GM23338 (cell line): Measurements from ENCODE around the gene CALM1. TPM values are rescaled to one million over a fixed set of nuclear protein-coding genes. Genes with fewer than 3 reads are reported as not detected.

Experiments used
- ATAC-seq: fragments of 200-7000 bp; cut with Tn5 transposase; 3 replicates; pipeline ENCODE4 v1.9.1; 2020
- DNase-seq: peaks from one replicate; pipeline ENCODE4 v3.0.0-alpha.2; 2015; ENCODE audit warnings: low spot score
- H2AFZ ChIP-seq: fragments of 200-600 bp; sonication (generic); 2 replicates; pipeline ENCODE4 v1.8.0; 2016; ENCODE audit warnings: antibody characterized with exemption, mild to moderate bottlenecking, moderate library complexity
- H3F3A ChIP-seq: fragments of 200-600 bp; sonication (generic); replicated peaks from 2 replicates; pipeline ENCODE4 v1.8.0; 2017; ENCODE audit warnings: antibody characterized with exemption, mixed run types, low read depth
- H3K27ac ChIP-seq: fragments of 200-600 bp; sonication (generic); 2 replicates; pipeline ENCODE4 v1.6.1; 2016; ENCODE audit warnings: low read depth
- H3K27me3 ChIP-seq: fragments of 200-600 bp; sonication (generic); 2 replicates; pipeline ENCODE4 v1.8.0; 2016; ENCODE audit warnings: mild to moderate bottlenecking, mixed run types, moderate library complexity; ENCODE audit not compliant: insufficient read depth
- H3K36me3 ChIP-seq: fragments of 200-600 bp; sonication (generic); 2 replicates; pipeline ENCODE4 v1.8.0; 2016; ENCODE audit warnings: mild to moderate bottlenecking; ENCODE audit not compliant: insufficient read depth
- H3K4me1 ChIP-seq: fragments of 200-600 bp; sonication (generic); 2 replicates; pipeline ENCODE4 v1.8.0; 2016; ENCODE audit warnings: mild to moderate bottlenecking, moderate library complexity; ENCODE audit not compliant: insufficient read depth
- H3K4me2 ChIP-seq: fragments of 200-600 bp; sonication (generic); 2 replicates; pipeline ENCODE4 v1.7.1; 2017; ENCODE audit warnings: mixed run types
- H3K4me3 ChIP-seq: fragments of 200-600 bp; sonication (generic); 2 replicates; pipeline ENCODE4 v1.6.1; 2016; ENCODE audit warnings: mixed run types
- H3K79me2 ChIP-seq: fragments of 200-600 bp; sonication (generic); replicated peaks from 2 replicates; pipeline ENCODE4 v1.8.0; 2017; ENCODE audit warnings: mild to moderate bottlenecking; ENCODE audit not compliant: insufficient read depth
- H3K9me2 ChIP-seq: fragments of 200-600 bp; sonication (generic); 2 replicates; pipeline ENCODE4 v1.8.0; 2017; ENCODE audit not compliant: insufficient read depth
- H4K20me1 ChIP-seq: fragments of 200-600 bp; sonication (generic); replicated peaks from 2 replicates; pipeline ENCODE4 v1.8.0; 2017; ENCODE audit warnings: mild to moderate bottlenecking; ENCODE audit not compliant: insufficient read depth
- H3K27ac Mint-ChIP-seq: 2 replicates; pipeline ENCODE4 v1.8.0; 2020; ENCODE audit warnings: inconsistent platforms, mild to moderate bottlenecking, moderate library complexity, mixed read lengths
- H3K27me3 Mint-ChIP-seq: 3 replicates; pipeline ENCODE4 v1.8.0; 2022; ENCODE audit warnings: low read depth, mild to moderate bottlenecking, moderate library complexity, mixed read lengths, inconsistent platforms; ENCODE audit not compliant: insufficient read depth, poor library complexity
- H3K36me3 Mint-ChIP-seq: 3 replicates; pipeline ENCODE4 v1.8.0; 2021; ENCODE audit warnings: low read depth, mild to moderate bottlenecking, inconsistent platforms, moderate library complexity, mixed read lengths
- H3K4me1 Mint-ChIP-seq: 3 replicates; pipeline ENCODE4 v1.8.0; 2020; ENCODE audit warnings: mild to moderate bottlenecking, inconsistent platforms, mixed read lengths
- H3K4me3 Mint-ChIP-seq: 3 replicates; pipeline ENCODE4 v1.8.0; 2021; ENCODE audit warnings: moderate library complexity, mild to moderate bottlenecking, inconsistent platforms, mixed read lengths
- H3K9me3 Mint-ChIP-seq: 3 replicates; pipeline ENCODE4 v1.8.0; 2020; ENCODE audit warnings: moderate library complexity, mild to moderate bottlenecking, inconsistent platforms, mixed read lengths
- CREB1 ChIP-seq: fragments of 250-450 bp; sonication (Bioruptor Pico); IDR thresholded peaks from 2 replicates; pipeline ENCODE4 v1.5.0; 2020; ENCODE audit warnings: low read depth, mild to moderate bottlenecking, moderate library complexity
- ETS1 ChIP-seq: IDR thresholded peaks from 2 replicates; pipeline ENCODE4 v1.6.1; 2016; ENCODE audit warnings: antibody characterized with exemption
- EZH2phosphoT487 ChIP-seq: fragments of 200-600 bp; sonication (generic); IDR thresholded peaks from one replicate; pipeline ENCODE4 v1.8.1; 2018; ENCODE audit warnings: antibody characterized with exemption; ENCODE audit not compliant: unreplicated experiment
- JUNB ChIP-seq: IDR thresholded peaks from one replicate; pipeline ENCODE4 v1.6.1; 2016; ENCODE audit warnings: antibody characterized with exemption; ENCODE audit not compliant: unreplicated experiment
- NANOG ChIP-seq: IDR thresholded peaks from 2 replicates; pipeline ENCODE4 v1.6.1; 2016; ENCODE audit warnings: antibody characterized with exemption, borderline replicate concordance
- POLR2AphosphoS5 ChIP-seq: IDR thresholded peaks from 2 replicates; pipeline ENCODE4 v1.6.1; 2016; ENCODE audit warnings: antibody characterized with exemption, low read depth
- REST ChIP-seq: IDR thresholded peaks from one replicate; pipeline ENCODE4 v1.6.1; 2018; ENCODE audit warnings: antibody characterized with exemption; ENCODE audit not compliant: unreplicated experiment
- STAT1 ChIP-seq: IDR thresholded peaks from one replicate; pipeline ENCODE4 v1.6.1; 2016; ENCODE audit warnings: antibody characterized with exemption; ENCODE audit not compliant: unreplicated experiment
- ZNF114 ChIP-seq: fragments of 250-450 bp; sonication (Bioruptor Pico); IDR thresholded peaks from 2 replicates; pipeline ENCODE4 v1.5.0; 2020; ENCODE audit warnings: mild to moderate bottlenecking, moderate library complexity
- ZNF462 ChIP-seq: fragments of 250-450 bp; sonication (Bioruptor Pico); IDR thresholded peaks from 2 replicates; pipeline ENCODE4 v1.5.0; 2020; ENCODE audit warnings: mild to moderate bottlenecking, moderate library complexity
- polyA plus RNA-seq: library from polyadenylated mRNA; unstranded; fragments of >200 nt; fragmentation: Nextera tagmentation; extraction: Ambion mirVana; gene quantifications from 2 replicates; pipeline ENCODE4 v1.2.1, GENCODE V29; 2016
- total RNA-seq: library from RNA; depleted of rRNA; stranded (reverse); fragments of >200 nt; shearing (Covaris generic); gene quantifications from 2 replicates; pipeline ENCODE4 v1.2.3, GENCODE V29; 2014

The CALM1 gene
- total and polyA plus RNA-seq, 2 experiments from 2014 or later, result 308 to 2,024 TPM

- no peak for TF ChIP-seq ZNF462 (CRISPR knock-in tag)
- TF ChIP-seq ETS1, result no peak
- no peak for TF ChIP-seq STAT1
- no peak for TF ChIP-seq POLR2AphosphoS5
These were observed 22.0 kb upstream of the CALM1 start (continued) for GRCh38 chr14:90374813-90375212.

- no peaks in the 10 kb centered on the region for H3F3A ChIP-seq
- no peaks in the 10 kb centered on the region for H4K20me1 ChIP-seq
- H3K36me3 ChIP-seq, result no peaks in the 10 kb centered on the region
- no peak overlapping the region for H3K27ac Mint-ChIP-seq
- H3K4me2 ChIP-seq, result no peak overlapping the region
- ATAC-seq, result no peak
- H3K4me1 ChIP-seq, result no peaks in the 10 kb centered on the region
- no peaks in the 10 kb centered on the region for H3K4me1 Mint-ChIP-seq
- H3K79me2 ChIP-seq, result no peaks in the 10 kb centered on the region
- no peaks in the 10 kb centered on the region for H3K27me3 Mint-ChIP-seq
- no peak overlapping the region for H3K27ac ChIP-seq
- H2AFZ ChIP-seq, result no peak overlapping the region
- H3K9me3 Mint-ChIP-seq, result no peaks in the 10 kb centered on the region
- H3K4me3 ChIP-seq, result no peak overlapping the region
- no peak overlapping the region for H3K4me3 Mint-ChIP-seq
- no peaks in the 10 kb centered on the region for H3K9me2 ChIP-seq
- DNase-seq, result no peak
- H3K36me3 Mint-ChIP-seq, result no peaks in the 10 kb centered on the region
- H3K27me3 ChIP-seq, result no peaks in the 10 kb centered on the region
- no peak for TF ChIP-seq JUNB
- TF ChIP-seq NANOG, result no peak
- no peak for TF ChIP-seq EZH2phosphoT487
- TF ChIP-seq ZNF114 (CRISPR knock-in tag), result no peak
- TF ChIP-seq CREB1 (CRISPR knock-in tag), result no peak
- no peak for TF ChIP-seq ETS1
- TF ChIP-seq REST, result no peak
These were observed 20.9 kb upstream of the CALM1 start for GRCh38 chr14:90375934-90376333.
